ENCODE data around the gene BST1.

DNA sequence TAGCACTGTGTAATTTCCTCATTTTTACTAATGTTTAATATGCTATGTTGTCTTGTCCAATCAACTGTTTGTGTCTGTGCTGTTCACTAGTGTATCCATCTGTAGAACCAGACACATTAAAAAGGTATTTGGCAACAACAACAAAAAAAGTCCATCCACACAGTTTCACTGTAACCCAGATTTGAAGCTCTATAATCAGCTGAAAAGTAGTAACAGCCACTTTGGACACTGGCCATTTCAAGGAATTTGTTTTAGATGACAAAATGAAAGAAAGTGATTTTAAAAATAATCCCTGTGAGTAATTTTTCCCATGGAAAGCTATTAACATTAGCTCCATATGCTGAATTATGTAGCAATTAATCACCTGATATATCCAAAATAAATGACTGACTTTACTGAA, 45.5 kb upstream of the BST1 start:
- TF ChIP-seq, protein P1, sequence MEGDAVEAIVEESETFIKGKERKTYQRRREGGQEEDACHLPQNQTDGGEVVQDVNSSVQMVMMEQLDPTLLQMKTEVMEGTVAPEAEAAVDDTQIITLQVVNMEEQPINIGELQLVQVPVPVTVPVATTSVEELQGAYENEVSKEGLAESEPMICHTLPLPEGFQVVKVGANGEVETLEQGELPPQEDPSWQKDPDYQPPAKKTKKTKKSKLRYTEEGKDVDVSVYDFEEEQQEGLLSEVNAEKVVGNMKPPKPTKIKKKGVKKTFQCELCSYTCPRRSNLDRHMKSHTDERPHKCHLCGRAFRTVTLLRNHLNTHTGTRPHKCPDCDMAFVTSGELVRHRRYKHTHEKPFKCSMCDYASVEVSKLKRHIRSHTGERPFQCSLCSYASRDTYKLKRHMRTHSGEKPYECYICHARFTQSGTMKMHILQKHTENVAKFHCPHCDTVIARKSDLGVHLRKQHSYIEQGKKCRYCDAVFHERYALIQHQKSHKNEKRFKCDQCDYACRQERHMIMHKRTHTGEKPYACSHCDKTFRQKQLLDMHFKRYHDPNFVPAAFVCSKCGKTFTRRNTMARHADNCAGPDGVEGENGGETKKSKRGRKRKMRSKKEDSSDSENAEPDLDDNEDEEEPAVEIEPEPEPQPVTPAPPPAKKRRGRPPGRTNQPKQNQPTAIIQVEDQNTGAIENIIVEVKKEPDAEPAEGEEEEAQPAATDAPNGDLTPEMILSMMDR (IDR thresholded peaks at IDR 0.05) = no peak
- TF ChIP-seq EZH2 (IDR thresholded peaks at IDR 0.05) (no peak), EZH2phosphoT487 (IDR thresholded peaks at IDR 0.05) (no peak)

All from neural progenitor cell (in vitro differentiated cells).